VCaP (cell line): ENCODE data around the gene KIFC3.
"Not testable (repeated sequence)": the region's sequence is repeated elsewhere in the genome, so short reads cannot be mapped to it uniquely, and the experiment has no call there.

ENCODE experiments used
- H3K27ac ChIP-seq: fragments of 450-650 bp; 2 replicates; pipeline ENCODE4 v1.5.1; 2017
- TF ChIP-seq, protein P1 (sequence below): fragments of 450-650 bp; conservative IDR thresholded peaks from 2 replicates; pipeline ENCODE4 v1.5.1; 2017; ENCODE audit warnings: mild to moderate bottlenecking, moderate library complexity

The KIFC3 gene

DNA sequence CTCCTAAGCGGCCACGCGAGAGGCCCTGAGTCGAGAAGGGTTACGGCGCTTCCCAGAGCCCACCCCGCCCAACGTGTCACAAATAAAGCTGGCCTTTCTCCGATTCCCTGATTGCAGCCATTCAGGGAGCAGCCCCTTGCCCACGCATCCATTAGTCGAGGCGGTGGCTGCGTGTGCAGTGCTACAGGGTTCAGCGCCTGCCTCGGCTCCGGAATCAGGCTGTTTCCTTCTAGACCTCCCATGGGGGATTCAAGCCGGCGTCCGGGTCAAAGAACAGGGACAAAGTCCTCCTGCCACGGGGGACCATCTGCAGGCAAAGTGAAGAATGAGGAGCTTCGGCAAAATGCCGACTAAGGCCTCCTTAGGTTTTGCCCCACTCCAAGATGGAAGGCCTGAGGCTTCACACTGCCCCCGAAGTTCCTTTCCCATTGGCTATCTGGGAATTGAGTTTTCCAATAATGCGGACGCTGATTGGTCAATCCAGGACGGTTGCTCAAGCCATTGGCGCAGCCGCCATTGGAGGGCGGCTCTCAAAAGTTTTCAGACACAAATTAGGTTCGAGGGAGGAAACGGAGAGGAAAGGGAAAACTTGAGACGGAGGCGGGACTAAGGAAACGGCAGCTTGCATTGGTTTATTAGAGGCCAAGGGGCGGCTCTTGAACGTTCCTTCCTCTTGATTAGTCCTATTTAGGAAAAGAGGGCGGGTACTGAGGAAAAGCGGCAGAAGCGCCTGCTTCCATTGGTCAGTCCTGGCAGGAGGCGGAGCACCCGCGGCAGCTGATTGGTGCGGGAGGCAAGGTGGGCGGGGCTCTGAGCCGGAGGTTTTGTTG lies 67.2 kb downstream of the KIFC3 start:
- TF ChIP-seq, protein P1, sequence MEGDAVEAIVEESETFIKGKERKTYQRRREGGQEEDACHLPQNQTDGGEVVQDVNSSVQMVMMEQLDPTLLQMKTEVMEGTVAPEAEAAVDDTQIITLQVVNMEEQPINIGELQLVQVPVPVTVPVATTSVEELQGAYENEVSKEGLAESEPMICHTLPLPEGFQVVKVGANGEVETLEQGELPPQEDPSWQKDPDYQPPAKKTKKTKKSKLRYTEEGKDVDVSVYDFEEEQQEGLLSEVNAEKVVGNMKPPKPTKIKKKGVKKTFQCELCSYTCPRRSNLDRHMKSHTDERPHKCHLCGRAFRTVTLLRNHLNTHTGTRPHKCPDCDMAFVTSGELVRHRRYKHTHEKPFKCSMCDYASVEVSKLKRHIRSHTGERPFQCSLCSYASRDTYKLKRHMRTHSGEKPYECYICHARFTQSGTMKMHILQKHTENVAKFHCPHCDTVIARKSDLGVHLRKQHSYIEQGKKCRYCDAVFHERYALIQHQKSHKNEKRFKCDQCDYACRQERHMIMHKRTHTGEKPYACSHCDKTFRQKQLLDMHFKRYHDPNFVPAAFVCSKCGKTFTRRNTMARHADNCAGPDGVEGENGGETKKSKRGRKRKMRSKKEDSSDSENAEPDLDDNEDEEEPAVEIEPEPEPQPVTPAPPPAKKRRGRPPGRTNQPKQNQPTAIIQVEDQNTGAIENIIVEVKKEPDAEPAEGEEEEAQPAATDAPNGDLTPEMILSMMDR, result no peak
- H3K27ac ChIP-seq, result peak overlapping the region; percentile 83

DNA sequence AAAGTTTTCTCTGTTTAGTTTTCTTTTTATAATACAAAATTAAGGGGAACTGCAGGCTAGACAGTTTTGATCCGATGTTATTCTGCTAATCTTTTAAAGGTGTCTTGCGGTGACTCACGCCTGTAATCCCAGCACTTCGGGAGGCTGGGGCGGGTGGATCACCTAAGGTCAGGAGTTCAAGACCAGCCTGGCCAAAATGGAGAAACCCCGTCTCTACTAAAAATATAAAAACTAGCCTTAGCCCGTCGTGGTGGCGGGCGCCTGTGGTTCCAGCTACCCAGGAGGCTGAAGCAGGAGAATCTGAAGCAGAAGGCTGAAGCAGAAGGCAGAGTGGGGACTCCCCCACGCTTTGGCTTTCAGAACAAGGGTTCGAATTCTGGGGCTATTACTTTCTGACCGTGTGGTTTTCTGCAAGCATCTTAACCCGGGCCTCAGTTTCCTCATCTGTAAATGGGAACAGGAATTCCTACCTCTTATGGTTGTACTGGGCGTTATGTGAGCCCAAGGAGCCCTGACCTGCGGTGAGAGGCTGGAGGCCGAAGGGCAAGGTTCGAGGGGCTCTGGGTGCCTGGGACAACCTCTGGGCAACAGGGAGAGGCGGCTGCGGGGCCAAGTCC lies 67.9 kb downstream of the KIFC3 start:
- peak overlapping the region; percentile 83 for H3K27ac ChIP-seq
- TF ChIP-seq, protein P1, result no peak

DNA sequence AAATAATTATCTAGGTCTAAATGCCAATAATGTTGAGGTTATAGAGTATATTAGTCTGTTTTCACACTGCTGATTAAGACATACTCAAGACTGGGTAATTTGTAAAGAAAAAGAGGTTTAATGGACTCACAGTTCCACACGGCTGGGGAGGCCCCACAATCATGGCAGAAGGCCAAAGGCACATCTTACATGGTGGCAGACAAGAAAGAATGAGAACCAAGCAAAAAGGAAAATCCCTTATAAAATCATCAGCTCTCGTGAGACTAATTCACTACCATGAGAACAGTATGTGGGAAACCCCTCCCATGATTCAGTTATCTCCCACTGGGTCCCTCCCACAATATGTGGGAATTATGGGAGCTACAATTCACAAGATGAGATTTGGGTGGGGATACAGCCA lies 69.6 kb downstream of the KIFC3 start:
- TF ChIP-seq, protein P1, result no peak
- H3K27ac ChIP-seq, result no peak overlapping the region

DNA sequence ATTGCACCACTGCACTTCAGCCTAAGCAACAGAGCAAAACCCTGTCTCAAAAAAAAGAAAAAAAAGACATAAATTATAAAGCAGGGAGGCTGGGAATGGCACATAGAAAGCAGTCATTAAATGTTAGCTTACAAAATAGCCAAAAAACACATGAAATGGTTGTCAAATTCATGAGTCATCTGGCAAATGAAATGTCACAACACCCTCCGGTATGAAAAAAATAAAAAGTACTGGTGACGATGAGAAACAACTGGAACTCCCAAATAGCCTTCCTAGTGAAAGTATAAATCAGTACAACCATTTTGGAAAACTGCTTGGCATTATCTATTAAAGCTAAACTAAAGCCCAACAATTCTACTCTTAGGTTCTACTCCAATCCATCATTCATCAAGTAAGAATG lies 70.3 kb downstream of the KIFC3 start:
- TF ChIP-seq, protein P1, result no peak
- no peak overlapping the region for H3K27ac ChIP-seq

DNA sequence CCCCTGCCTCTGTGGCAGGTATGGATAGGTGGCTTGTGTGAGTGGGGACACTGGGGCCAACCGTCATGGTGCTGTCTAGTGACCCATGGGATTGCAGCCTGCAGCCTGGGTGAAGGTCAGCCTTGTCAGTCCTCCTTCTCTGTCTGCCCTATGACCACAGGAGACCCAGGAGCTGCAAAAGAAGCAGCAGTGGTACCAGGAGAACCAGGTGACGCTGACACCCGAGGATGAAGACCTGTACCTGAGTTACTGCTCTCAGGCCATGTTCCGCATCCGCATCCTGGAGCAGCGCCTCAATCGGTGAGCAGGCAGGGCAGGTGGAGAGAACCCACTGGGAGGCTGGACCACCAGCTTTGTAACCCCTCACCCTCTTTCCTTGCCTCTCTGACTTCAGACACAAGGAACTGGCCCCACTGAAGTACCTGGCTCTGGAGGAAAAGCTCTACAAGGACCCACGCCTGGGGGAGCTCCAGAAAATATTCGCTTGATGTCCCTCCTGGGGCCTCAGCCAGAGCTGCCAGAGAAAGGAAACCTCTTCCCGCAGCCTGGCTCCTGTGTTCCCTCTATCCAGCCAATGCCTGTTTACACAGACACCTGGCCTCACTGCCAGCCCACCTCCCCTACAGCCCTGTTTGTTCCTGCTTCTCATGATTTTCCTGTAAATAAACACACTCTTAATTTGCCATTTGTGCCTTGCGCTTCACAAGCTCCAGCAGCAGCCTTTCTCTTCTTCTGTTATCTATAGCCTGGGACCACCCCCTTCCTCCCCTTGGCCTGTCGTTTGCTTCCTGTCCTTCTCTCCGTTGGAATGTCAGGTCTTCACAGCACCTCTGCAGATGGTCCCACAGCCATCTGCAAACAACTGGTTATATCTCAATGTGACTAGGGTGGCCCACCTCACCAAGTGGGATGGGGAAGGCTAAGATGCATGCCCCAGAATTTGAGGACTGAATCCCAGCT lies 71.2 kb downstream of the KIFC3 start:
- TF ChIP-seq, protein P1, result no peak
- H3K27ac ChIP-seq, result peak overlapping the region; percentile 40

DNA sequence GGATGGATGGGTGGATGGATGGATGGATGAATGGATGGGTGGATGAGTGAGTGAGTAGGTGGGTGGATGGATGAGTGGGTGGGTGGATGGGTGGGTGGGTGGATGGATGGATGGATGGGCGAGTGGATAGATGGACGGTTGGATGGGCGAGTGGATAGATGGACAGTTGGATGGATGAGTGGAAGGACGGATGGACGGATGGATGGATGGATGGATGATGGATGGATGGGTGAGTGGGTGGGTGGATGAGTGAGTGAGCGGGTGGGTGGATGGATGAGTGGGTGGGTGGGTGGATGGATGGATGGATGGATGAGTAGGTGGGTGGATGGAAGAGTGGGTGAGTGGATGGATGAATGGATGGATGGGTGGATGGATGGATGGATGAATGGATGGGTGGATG lies 72.4 kb downstream of the KIFC3 start:
- H3K27ac ChIP-seq, result not testable (repeated sequence)

DNA sequence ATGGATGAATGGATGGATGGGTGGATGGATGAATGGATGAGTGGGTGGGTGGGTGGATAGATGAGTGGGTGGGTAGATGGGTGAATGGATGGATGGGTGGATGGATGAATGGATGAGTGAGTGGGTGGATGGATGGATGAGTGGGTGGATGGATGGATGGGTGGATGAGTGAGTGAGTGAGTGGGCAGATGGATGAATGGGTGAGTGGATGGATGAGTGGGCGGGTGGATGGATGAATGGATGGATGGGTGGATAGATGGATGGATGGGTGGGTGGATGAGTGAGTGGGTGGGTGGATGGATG lies 73.2 kb downstream of the KIFC3 start:
- H3K27ac ChIP-seq, result no peak overlapping the region
- TF ChIP-seq, protein P1, result no peak
